GM18526 (cell line): ENCODE results near the gene C1orf210.

ENCODE experiments used
- POLR2A ChIP-seq: IDR thresholded peaks from 3 replicates; pipeline ENCODE4 v1.6.1; 2011; ENCODE audit not compliant: insufficient read length; ENCODE audit errors: extremely low read depth

The C1orf210 gene

GRCh38 chr1:43256675-43257570 is 28.5 kb downstream of the C1orf210 start:
- no peak for TF ChIP-seq POLR2A

GRCh38 chr1:43255438-43256210 is 29.8 kb downstream of the C1orf210 start:
- TF ChIP-seq POLR2A, result no peak

DNA sequence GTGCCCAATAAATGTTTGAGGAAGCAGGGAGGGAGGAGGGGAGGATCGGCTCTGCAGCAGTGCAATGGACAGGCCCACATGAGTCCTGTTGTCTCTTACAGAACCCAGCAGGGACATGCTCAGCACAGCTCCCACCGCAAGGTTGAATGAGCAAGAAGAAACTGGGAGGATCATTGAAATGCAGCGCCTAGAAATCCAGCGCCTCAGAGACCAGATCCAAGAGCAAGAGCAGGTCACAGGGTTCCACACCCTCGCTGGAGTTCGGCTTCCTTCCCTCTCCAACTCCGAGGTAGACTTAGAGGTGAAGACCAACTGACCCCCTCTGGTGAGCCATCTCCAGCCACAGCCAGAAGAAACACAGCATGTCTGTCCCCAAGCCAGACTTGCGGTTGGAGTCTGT is 31.5 kb downstream of the C1orf210 start:
- TF ChIP-seq POLR2A, result no peak

GRCh38 chr1:43253173-43253572 is 32.2 kb downstream of the C1orf210 start:
- no peak for TF ChIP-seq POLR2A

GRCh38 chr1:43252225-43252624 is 33.2 kb downstream of the C1orf210 start:
- no peak for TF ChIP-seq POLR2A

GRCh38 chr1:43251024-43251423 is 34.4 kb downstream of the C1orf210 start:
- no peak for TF ChIP-seq POLR2A

- TF ChIP-seq POLR2A, result no peak
These were observed 35.0 kb downstream of the C1orf210 start for GRCh38 chr1:43250351-43250761.

GRCh38 chr1:43247256-43247921 is 38.0 kb downstream of the C1orf210 start:
- no peak for TF ChIP-seq POLR2A

GRCh38 chr1:43246466-43247213 is 38.7 kb downstream of the C1orf210 start:
- TF ChIP-seq POLR2A, result no peak

GRCh38 chr1:43243299-43243698 is 42.1 kb downstream of the C1orf210 start:
- TF ChIP-seq POLR2A, result no peak

GRCh38 chr1:43241413-43241836 is 44.0 kb downstream of the C1orf210 start:
- no peak for TF ChIP-seq POLR2A

- no peak for TF ChIP-seq POLR2A
These were observed 45.9 kb downstream of the C1orf210 start for GRCh38 chr1:43239484-43239883.

GRCh38 chr1:43238991-43239469 is 46.4 kb downstream of the C1orf210 start:
- no peak for TF ChIP-seq POLR2A

DNA sequence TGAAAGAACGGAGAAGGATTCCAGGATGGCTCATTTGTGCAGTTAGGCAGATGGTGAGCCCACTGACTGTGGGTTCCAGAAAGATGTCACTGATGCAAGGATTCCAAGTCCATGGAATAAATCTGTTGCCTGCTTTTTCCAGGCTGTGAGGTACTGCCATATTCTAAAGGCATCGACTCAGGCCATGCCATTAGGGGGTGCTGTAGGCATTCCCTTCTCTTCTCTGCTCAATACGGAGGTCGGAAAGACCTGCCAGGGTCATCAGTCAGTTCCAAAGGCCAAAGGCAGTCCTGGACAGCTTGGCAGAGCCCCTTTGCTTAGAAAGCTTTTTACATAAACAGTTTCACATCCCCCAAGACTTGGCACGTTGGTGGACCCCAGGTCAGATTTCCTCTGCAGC is 47.3 kb downstream of the C1orf210 start:
- no peak for TF ChIP-seq POLR2A

GRCh38 chr1:43237121-43237520 is 48.3 kb downstream of the C1orf210 start:
- TF ChIP-seq POLR2A, result no peak

GRCh38 chr1:43235451-43236121 is 49.8 kb downstream of the C1orf210 start:
- no peak for TF ChIP-seq POLR2A
